ENCODE measurements around the gene BORCS6. TPM values are rescaled to one million over a fixed set of nuclear protein-coding genes. Genes with fewer than 3 reads are reported as not detected.

Gene BORCS6
- total and polyA plus RNA-seq, 9 of the 15 experiments (the other 6 are each of a cell fraction or from before 2014, with no cell fraction given), result 0.01 to 7.4 (median 2.3) TPM

DNA sequence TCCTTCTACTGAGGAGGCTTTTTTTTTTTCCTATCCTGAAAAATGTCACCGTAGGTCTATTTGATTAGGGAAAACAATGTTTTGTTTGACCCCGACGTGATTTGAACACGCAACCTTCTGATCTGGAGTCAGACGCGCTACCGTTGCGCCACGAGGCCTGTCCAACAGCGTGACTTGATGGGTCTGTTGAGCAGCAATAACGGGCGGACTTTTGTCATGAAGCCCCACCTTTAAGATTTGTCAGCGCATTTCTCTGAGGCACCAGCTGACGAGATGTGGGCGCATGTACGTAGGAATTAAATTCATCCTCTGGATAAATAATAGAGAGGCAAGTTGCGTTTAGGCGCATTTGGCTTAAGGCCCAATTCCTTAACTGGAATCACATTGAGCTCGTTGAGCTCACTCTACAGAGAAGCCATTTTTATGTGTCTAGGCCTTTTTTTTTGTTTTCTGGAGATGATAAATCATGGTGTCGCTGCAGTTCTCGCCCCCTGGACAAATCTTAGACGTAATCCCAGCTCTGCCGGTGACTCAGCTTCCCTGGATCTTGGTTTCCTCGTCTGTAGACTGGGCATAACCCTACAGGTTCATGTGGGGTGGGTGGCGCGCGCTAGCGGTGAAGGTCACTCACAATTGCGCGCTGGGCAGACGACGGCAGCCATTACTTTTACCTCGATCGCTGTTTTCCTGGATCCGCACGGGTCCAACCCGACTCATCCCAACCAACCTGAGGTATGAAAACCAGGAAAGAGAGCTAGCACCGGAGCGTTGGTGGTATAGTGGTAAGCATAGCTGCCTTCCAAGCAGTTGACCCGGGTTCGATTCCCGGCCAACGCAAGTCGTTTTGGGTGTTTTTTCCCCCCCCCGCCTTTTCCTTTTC is 31.0 kb upstream of the BORCS6 start (continued):
- TF ChIP-seq CBFB (CRISPR knock-in tag; IDR thresholded peaks at IDR 0.05) (no peak), SIN3A (IDR thresholded peaks at IDR 0.05; ENCODE audit: borderline replicate concordance in 2 of 2, control insufficient read depth in 1 of 2, low read depth in 2 of 2, low read length in 2 of 2) (0 out of 4 replicates have a peak, but pooled peaks of 1 of the 2 experiments have one; percentile 16), TEAD4 (IDR thresholded peaks at IDR 0.05; ENCODE audit: low read length) (peak; percentile 82), TEAD4 (CRISPR knock-in tag; IDR thresholded peaks at IDR 0.05; ENCODE audit: borderline replicate concordance) (no peak), ZNF133 (CRISPR knock-in tag; IDR thresholded peaks at IDR 0.05) (no peak), TRIM24 (IDR thresholded peaks at IDR 0.05) (peak in 1 of 2 experiments; percentile 41; a peak in 2 of 4 replicates), RNF2 (IDR thresholded peaks at IDR 0.05) (peak; percentile 44; the same call in 1 of the 2 replicates), CHAMP1 (IDR thresholded peaks at IDR 0.05) (peak; percentile 37; the same call in 1 of the 2 replicates), EP400 (IDR thresholded peaks at IDR 0.05) (peak; percentile 40), POLR2B (IDR thresholded peaks at IDR 0.05; ENCODE audit: low read depth, partially characterized antibody) (no peak), MYNN (IDR thresholded peaks at IDR 0.05) (peak; percentile 79; the same call in 1 of the 2 replicates), MYNN (CRISPR knock-in tag; IDR thresholded peaks at IDR 0.05) (no peak), SREBF1 (IDR thresholded peaks at IDR 0.05; ENCODE audit: borderline replicate concordance, low read depth, low read length) (no peak), HNRNPL (IDR thresholded peaks at IDR 0.05; ENCODE audit: low read depth, low read length) (no peak)
- TF ChIP-seq, protein P1, sequence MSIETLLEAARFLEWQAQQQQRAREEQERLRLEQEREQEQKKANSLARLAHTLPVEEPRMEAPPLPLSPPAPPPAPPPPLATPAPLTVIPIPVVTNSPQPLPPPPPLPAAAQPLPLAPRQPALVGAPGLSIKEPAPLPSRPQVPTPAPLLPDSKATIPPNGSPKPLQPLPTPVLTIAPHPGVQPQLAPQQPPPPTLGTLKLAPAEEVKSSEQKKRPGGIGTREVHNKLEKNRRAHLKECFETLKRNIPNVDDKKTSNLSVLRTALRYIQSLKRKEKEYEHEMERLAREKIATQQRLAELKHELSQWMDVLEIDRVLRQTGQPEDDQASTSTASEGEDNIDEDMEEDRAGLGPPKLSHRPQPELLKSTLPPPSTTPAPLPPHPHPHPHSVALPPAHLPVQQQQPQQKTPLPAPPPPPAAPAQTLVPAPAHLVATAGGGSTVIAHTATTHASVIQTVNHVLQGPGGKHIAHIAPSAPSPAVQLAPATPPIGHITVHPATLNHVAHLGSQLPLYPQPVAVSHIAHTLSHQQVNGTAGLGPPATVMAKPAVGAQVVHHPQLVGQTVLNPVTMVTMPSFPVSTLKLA (conservative IDR thresholded peaks at IDR 0.05), result peak; percentile 55 to 64; a peak in 3 of 4 replicates
- TF ChIP-seq, protein P2, sequence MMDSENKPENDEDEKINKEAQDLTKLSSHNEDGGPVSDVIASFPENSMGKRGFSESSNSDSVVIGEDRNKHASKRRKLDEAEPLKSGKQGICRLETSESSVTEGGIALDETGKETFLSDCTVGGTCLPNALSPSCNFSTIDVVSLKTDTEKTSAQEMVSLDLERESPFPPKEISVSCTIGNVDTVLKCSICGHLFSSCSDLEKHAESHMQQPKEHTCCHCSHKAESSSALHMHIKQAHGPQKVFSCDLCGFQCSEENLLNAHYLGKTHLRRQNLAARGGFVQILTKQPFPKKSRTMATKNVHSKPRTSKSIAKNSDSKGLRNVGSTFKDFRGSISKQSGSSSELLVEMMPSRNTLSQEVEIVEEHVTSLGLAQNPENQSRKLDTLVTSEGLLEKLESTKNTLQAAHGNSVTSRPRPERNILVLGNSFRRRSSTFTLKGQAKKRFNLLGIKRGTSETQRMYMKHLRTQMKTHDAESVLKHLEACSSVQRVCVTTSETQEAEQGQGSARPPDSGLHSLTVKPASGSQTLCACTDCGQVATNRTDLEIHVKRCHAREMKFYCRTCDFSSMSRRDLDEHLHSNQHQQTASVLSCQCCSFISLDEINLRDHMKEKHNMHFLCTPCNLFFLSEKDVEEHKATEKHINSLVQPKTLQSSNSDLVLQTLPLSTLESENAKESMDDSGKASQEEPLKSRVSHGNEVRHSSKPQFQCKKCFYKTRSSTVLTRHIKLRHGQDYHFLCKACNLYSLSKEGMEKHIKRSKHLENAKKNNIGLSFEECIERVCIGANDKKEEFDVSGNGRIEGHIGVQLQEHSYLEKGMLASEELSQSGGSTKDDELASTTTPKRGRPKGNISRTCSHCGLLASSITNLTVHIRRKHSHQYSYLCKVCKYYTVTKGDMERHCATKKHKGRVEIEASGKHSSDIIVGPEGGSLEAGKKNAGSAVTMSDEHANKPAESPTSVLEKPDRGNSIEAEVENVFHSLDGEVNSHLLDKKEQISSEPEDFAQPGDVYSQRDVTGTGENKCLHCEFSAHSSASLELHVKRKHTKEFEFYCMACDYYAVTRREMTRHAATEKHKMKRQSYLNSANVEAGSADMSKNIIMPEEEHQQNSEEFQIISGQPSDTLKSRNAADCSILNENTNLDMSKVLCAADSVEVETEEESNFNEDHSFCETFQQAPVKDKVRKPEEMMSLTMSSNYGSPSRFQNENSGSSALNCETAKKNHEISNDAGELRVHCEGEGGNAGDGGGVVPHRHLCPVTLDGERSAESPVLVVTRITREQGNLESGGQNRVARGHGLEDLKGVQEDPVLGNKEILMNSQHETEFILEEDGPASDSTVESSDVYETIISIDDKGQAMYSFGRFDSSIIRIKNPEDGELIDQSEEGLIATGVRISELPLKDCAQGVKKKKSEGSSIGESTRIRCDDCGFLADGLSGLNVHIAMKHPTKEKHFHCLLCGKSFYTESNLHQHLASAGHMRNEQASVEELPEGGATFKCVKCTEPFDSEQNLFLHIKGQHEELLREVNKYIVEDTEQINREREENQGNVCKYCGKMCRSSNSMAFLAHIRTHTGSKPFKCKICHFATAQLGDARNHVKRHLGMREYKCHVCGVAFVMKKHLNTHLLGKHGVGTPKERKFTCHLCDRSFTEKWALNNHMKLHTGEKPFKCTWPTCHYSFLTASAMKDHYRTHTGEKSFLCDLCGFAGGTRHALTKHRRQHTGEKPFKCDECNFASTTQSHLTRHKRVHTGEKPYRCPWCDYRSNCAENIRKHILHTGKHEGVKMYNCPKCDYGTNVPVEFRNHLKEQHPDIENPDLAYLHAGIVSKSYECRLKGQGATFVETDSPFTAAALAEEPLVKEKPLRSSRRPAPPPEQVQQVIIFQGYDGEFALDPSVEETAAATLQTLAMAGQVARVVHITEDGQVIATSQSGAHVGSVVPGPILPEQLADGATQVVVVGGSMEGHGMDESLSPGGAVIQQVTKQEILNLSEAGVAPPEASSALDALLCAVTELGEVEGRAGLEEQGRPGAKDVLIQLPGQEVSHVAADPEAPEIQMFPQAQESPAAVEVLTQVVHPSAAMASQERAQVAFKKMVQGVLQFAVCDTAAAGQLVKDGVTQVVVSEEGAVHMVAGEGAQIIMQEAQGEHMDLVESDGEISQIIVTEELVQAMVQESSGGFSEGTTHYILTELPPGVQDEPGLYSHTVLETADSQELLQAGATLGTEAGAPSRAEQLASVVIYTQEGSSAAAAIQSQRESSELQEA (IDR thresholded peaks at IDR 0.05; ENCODE audit: low read depth), result peak; percentile 47; the same call in 1 of the 2 replicates
